HG03460 (cell line): Measurements from ENCODE around the gene ITGAX.

Experiments
- ATAC-seq: cut with Tn5 transposase; IDR thresholded peaks from one replicate; pipeline ENCODE4 v1.9.1; 2021; ENCODE audit not compliant: unreplicated experiment

ITGAX gene

GRCh38 chr16:31430380-31431052, 75.5 kb downstream of the ITGAX start:
- ATAC-seq, result no peak
